Lower lobe of right lung (tissue), 2 donors: ENCODE data around the gene SLC38A11. TPM values are rescaled to one million over a fixed set of nuclear protein-coding genes. Genes with fewer than 3 reads are reported as not detected.
"Not testable (repeated sequence)": the region's sequence is repeated elsewhere in the genome, so short reads cannot be mapped to it uniquely, and the experiment has no call there.

Experiments
- ATAC-seq, 2 donors: fragments of 200-7000 bp; cut with Tn5 transposase; one replicate each; pipeline ENCODE4 v1.9.1; 2020 to 2022; ENCODE audit warnings: mild to moderate bottlenecking in 2 of 2, moderate library complexity in 2 of 2
- DNase-seq: peaks from one replicate; pipeline ENCODE4 v3.0.0-alpha.2; 2020
- H3K27ac ChIP-seq: fragments of 200-600 bp; one replicate; pipeline ENCODE4 v1.8.0; 2022
- H3K27me3 ChIP-seq: fragments of 200-600 bp; one replicate; pipeline ENCODE4 v1.8.0; 2022; ENCODE audit warnings: low read depth
- H3K36me3 ChIP-seq: fragments of 200-600 bp; one replicate; pipeline ENCODE4 v1.8.0; 2022; ENCODE audit warnings: mild to moderate bottlenecking
- H3K4me1 ChIP-seq: fragments of 200-600 bp; one replicate; pipeline ENCODE4 v1.8.0; 2022
- H3K4me3 ChIP-seq: fragments of 200-600 bp; one replicate; pipeline ENCODE4 v1.8.0; 2022; ENCODE audit warnings: mild to moderate bottlenecking
- H3K9me3 ChIP-seq: fragments of 200-600 bp; one replicate; pipeline ENCODE4 v1.8.0; 2022
- intact Hi-C: fragments of 100-400 bp; cut with DNase I; formaldehyde crosslinking; loops from one replicate; pipeline ENCODE4 v1.11.0; 2022
- total RNA-seq: library from RNA; stranded (reverse); fragmentation: NEBNext Ultra II Directional; extraction: Animal tissue kit (Norgen Biotek cat#: 25700); gene quantifications from one replicate; pipeline ENCODE4 v1.2.1, GENCODE V29; 2021
- TF ChIP-seq, protein P1 (sequence below): fragments of 200-600 bp; IDR thresholded peaks from one replicate; pipeline ENCODE4 v1.8.0; 2022; ENCODE audit warnings: antibody characterized with exemption, mild to moderate bottlenecking
- donor health status: DM: no; HTN: yes; CAD: no; lungs with severe emphysema.

Gene SLC38A11
- total RNA-seq, 1 donor from 2014 or later, result 0.44 TPM

- H3K27ac ChIP-seq, result no peak overlapping the region
- no peak for ATAC-seq
- H3K4me3 ChIP-seq, result no peak overlapping the region
- no peaks in the 10 kb centered on the region for H3K4me1 ChIP-seq
- H3K27me3 ChIP-seq, result no peaks in the 10 kb centered on the region
- H3K9me3 ChIP-seq, result no peaks in the 10 kb centered on the region
- intact Hi-C loops, result no loop called here
- TF ChIP-seq, protein P1, sequence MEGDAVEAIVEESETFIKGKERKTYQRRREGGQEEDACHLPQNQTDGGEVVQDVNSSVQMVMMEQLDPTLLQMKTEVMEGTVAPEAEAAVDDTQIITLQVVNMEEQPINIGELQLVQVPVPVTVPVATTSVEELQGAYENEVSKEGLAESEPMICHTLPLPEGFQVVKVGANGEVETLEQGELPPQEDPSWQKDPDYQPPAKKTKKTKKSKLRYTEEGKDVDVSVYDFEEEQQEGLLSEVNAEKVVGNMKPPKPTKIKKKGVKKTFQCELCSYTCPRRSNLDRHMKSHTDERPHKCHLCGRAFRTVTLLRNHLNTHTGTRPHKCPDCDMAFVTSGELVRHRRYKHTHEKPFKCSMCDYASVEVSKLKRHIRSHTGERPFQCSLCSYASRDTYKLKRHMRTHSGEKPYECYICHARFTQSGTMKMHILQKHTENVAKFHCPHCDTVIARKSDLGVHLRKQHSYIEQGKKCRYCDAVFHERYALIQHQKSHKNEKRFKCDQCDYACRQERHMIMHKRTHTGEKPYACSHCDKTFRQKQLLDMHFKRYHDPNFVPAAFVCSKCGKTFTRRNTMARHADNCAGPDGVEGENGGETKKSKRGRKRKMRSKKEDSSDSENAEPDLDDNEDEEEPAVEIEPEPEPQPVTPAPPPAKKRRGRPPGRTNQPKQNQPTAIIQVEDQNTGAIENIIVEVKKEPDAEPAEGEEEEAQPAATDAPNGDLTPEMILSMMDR, result no peak
- H3K36me3 ChIP-seq, result no peaks in the 10 kb centered on the region
- DNase-seq, result no peak
Observed at GRCh38 chr2:164979113-164979512, 23.8 kb upstream of the SLC38A11 start.

- H3K4me3 ChIP-seq, ATAC-seq, H3K27ac ChIP-seq, H3K27me3 ChIP-seq, intact Hi-C loops, H3K36me3 ChIP-seq, H3K9me3 ChIP-seq, H3K4me1 ChIP-seq, DNase-seq: not testable (repeated sequence)
Observed at GRCh38 chr2:164976875-164977470, 21.6 kb upstream of the SLC38A11 start.

- ATAC-seq (no peak), DNase-seq (no peak)
- H3K9me3 ChIP-seq, result no peaks in the 10 kb centered on the region
- H3K4me3 ChIP-seq, result no peak overlapping the region
- no peaks in the 10 kb centered on the region for H3K27me3 ChIP-seq
- intact Hi-C loops, result no loop called here
- H3K4me1 ChIP-seq, result no peaks in the 10 kb centered on the region
- no peak overlapping the region for H3K27ac ChIP-seq
- TF ChIP-seq, protein P1, result no peak
- no peaks in the 10 kb centered on the region for H3K36me3 ChIP-seq
Observed at GRCh38 chr2:164976301-164976700, 21.0 kb upstream of the SLC38A11 start.

DNA sequence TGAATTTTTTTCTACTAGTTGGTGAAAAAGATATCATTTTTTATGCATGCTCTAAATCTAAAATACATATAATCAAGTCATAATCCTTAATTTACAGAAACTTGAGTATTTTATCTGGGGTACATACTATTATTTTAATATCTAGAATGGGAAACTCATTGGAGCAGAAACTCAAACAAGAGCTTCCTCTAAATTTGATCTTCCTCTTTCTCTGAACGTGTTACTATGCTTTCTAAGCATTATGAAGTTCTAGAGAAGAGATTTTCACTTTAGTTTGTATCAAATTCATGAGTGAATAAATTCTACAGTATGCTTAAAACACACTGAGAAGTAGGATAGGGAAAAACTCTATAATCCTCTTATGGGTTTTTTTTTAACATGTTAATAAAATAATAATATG lies 20.6 kb upstream of the SLC38A11 start:
- no peak for ATAC-seq
- intact Hi-C loops, result no loop called here
- TF ChIP-seq, protein P1, result no peak
- no peak overlapping the region for H3K4me3 ChIP-seq
- no peak for DNase-seq
- H3K27ac ChIP-seq, result no peak overlapping the region
- H3K27me3 ChIP-seq, result no peaks in the 10 kb centered on the region
- no peaks in the 10 kb centered on the region for H3K36me3 ChIP-seq
- H3K4me1 ChIP-seq, result no peaks in the 10 kb centered on the region
- no peaks in the 10 kb centered on the region for H3K9me3 ChIP-seq

DNA sequence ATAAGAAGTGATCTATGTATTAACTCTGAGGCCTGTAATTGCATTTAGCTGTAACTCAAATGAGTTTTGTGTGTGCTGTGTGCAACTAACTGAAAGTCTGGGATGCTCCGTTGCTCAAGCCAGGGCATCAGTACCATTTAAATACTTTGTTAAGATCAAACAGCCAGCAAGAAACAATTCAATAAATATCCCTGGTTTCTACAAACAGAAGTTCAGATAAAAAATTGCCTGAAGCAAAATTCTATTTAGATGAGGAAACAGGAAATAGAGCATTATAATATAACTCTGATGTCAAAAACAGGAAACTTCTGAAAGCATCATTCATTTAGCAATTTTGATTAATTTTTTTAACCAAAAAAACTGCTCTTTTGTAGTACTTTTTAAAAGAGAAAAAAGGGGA lies 18.9 kb upstream of the SLC38A11 start:
- ATAC-seq, result no peak
- TF ChIP-seq, protein P1, result no peak
- Histone ChIP-seq H3K27ac (no peak overlapping the region), H3K27me3 (no peaks in the 10 kb centered on the region), H3K4me1 (no peaks in the 10 kb centered on the region), H3K36me3 (no peaks in the 10 kb centered on the region), H3K9me3 (no peaks in the 10 kb centered on the region), H3K4me3 (no peak overlapping the region)
- intact Hi-C loops, result no loop called here
- no peak for DNase-seq

GRCh38 chr2:164972216-164972615 lies 16.9 kb upstream of the SLC38A11 start:
- no peak for ATAC-seq
- H3K4me1 ChIP-seq, result no peaks in the 10 kb centered on the region
- H3K4me3 ChIP-seq, result no peak overlapping the region
- H3K27ac ChIP-seq, result no peak overlapping the region
- TF ChIP-seq, protein P1, result no peak
- no peaks in the 10 kb centered on the region for H3K36me3 ChIP-seq
- no peaks in the 10 kb centered on the region for H3K9me3 ChIP-seq
- DNase-seq, result no peak
- intact Hi-C loops, result no loop called here
- no peaks in the 10 kb centered on the region for H3K27me3 ChIP-seq
